ENCODE measurements around the gene MAB21L3.

- TF ChIP-seq CTCF (IDR thresholded peaks at IDR 0.05; ENCODE audit: insufficient read depth, low read length, poor library complexity, severe bottlenecking) (no peak), EZH2phosphoT487 (conservative IDR thresholded peaks at IDR 0.05; ENCODE audit: low read length) (no peak)
Measured at GRCh38 chr1:116179964-116180363, 68.8 kb downstream of the MAB21L3 start.

Measured in SU-DHL-6 (cell line).